ENCODE measurements around the gene MFN2.

GRCh38 chr1:12019858-12020509, 39.7 kb downstream of the MFN2 start:
- TF ChIP-seq POLR2A (IDR thresholded peaks at IDR 0.05; ENCODE audit: low read length) (no peak), GATA1 (IDR thresholded peaks at IDR 0.05; ENCODE audit: low read depth, low read length) (no peak)

Data from erythroblast (primary cell).